ENCODE results near the gene CCDC177.

DNA sequence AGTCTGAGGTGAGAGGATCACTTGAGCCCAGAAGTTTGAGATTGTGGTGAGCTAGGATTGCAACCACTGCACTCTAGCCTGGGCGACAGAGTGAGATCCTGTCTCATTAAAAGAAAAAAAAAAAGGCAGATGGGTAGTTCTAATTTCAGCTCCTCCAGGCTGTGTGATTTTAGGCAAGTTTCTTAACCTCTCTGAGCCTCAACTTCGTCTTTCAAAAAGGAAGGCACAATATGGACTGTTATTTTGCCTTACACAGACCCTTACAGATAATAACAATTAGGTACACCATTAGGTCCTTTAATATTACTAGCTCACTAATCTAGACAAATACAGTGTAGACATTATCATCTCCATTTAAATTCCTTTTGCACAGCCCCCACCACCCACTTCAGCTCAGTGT is 4.8 kb upstream of the CCDC177 start:
- TF ChIP-seq CTCF (IDR thresholded peaks at IDR 0.05): no peak
- no peak for TF ChIP-seq POLR2AphosphoS5 (IDR thresholded peaks at IDR 0.05)

All from stomach (tissue), 4 donors.